HG03432 (cell line): ENCODE results near the gene SUMO1.

Experiments used
- ATAC-seq: cut with Tn5 transposase; IDR thresholded peaks from one replicate; pipeline ENCODE4 v1.9.1; 2021; ENCODE audit warnings: mild to moderate bottlenecking, moderate library complexity; ENCODE audit not compliant: unreplicated experiment

The SUMO1 gene

DNA sequence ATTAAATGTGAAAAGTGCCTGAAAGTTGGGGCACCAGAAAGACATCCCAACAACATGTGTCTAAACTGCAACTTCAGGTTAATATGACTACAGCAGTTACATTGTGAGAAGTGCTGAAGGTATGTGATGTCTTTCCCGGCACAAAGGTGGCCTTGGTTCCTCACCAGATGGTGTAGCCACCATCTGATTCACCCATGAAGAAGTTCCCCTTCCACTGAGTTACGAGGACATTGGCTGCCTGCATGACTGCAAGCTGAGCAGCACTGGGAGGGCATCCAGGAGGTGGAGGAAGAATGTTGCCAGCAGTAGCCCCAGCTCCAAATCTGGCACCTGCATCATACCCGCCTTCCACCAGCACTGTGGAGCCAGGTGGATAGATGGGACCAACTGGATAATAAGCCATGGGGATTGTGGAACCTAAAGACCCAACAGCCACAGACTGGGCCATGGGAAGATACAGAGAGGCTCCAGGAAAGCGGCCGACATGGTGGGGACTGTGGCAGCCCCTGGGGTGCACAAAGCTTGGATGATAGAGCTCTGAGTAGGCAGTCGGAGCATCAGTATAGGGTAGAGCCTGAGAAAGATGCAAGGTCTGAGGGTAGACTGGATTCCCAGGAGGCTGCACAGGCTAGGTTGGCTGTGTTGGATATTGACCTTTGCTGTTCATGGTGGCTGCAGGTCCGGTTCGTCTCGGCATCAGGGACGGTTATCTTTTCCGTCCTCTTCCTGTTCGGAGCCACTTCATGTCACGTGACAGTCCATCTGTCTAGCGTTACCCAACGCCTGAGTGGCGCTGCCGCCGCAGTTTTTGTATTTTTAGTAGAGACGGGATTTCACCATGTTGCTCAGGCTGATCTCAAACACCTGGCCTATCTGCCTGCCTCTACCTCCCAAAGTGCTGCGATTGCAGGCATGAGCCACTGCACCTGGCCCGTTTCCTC lies 36.9 kb downstream of the SUMO1 start:
- no peak for ATAC-seq

DNA sequence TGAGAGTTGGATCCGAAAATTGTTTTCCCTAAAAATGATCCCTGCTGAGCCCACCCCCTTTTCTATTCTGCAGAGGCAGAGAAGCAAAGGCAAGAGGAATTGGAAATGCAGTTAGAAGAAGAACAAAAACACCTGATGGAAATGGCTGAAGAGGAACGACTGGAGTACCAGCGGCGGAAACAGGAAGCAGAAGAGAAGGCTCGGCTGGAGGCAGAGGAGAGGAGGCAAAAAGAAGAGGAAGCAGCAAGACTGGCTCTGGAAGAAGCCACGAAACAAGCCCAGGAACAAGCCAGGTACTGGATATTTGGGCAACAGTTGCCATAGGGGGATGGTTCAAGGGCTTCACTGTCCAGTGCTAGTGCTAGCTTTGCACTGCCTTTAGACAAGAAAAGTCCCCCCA lies 41.7 kb downstream of the SUMO1 start:
- ATAC-seq, result no peak

DNA sequence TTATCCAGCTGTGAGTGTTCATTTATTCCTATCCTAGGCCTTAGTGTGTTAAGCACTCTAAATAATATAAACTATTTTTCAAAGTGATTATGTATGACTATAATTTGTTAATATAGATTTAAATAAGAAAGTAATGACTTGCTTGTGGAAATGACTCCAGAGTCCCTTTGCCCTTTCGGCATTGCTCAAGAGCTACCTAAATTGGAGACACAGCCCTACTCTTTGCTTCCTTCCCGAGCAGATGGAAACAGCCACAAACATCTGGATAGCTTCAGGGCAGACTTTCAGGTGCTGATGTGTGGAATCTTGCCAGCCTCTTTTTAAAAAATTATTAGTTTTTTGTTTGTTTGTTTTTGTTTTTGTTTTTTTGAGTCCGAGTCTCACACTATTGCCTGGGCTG lies 44.0 kb downstream of the SUMO1 start:
- ATAC-seq, result no peak

DNA sequence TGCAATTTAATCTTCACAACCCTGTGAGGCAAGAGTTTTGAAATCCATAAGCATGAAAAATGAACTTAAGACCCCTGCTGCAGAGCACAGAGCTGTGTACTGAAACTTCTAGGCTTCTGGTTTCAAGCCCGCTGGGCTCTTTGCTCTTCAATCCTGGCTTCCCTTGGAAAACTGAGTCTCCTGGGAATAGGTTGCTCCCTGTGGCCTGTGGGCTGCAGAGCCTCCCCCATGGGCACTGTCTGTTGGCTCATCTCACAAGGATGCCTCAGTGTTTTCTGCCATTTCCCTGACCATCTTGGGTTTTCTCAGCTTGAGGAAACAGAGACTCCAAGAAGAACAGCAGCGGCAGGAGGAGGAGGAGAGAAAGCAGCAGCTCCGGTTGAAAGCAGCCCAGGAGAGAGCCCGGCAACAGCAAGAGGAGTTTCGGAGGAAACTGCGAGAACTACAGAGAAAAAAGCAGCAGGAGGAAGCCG lies 44.5 kb downstream of the SUMO1 start:
- ATAC-seq, result no peak

DNA sequence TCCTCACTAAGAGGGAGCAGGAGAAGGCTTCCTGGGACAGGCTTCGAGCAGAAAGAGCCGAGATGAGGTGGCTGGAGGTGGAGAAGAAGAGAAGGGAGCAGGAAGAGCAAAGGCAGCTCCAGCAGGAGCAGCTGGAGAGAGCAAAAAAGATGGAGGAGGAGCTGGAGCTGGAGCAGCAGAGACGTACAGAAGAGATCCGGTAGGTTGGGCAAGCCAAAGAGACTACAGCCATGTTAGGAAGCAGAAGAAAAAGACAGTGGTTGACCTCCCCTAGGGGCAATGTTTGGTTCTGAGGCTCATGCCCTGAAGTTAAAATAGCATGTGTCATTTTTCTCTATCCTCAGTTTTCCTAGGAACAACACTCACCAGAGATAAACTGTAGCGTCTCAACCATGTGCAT lies 45.1 kb downstream of the SUMO1 start:
- no peak for ATAC-seq

DNA sequence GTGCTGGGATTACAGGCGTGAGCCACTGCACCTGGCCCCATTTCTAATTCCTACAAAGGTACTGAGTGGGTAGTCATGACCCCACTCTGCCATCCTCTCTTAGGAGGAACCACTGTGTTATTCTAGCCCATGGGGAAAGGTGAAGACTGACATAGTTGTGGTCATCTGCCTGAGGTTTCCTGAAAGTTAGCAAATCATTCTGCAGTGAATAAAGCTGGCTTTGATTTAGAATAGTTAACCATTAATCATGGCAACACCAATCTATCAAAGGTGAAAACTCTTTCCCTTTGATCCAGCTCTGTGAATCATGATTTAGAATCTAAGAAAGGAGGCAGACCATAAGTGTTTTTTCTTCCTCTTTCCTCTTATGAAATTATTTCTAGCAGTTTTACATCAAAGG lies 50.8 kb downstream of the SUMO1 start:
- ATAC-seq, result no peak

DNA sequence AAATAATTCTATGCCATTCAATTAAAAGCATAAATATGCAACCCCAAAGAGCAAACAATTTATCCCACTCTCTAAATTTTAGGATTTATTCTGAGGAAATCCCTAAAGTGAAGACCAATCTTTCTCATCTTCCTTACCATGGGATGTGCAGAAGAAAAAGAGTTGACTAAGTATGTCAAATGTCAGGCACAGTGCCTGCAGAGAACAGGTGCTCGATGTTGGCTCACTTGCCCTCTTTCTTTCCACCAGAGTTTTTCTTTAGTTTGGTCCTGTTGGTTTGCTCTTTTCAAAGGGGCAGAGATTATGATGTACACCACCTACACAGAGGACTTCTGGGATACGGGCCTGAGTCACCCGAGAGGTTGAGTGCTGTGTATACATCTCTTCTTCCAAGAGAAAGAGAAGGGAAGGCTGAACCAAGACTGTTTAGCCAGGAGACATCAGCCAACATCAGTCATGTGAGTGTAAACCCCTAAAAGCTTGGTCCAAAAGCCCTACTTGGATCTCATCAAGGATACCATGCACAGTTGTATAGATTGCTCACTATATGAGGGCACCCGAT lies 51.7 kb downstream of the SUMO1 start:
- no peak for ATAC-seq

DNA sequence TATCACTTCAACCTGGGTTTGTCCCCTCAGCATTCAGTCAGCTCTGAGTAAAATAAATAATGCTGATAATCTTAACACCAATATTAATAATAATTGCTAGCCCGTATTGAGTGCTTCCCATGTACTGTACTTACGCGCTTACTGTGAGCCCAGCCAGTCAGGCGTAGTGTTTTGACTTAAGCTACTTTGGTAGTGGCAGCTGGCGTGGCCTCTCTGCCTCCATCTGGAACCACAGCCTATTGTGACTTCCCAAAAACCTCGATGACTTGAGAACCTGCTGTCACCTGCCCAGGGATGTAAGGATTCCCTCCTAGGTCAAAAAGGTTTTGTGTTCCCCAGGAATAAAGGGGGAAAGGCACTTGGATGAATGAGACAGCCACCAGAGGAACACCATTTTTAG lies 53.2 kb downstream of the SUMO1 start:
- no peak for ATAC-seq

DNA sequence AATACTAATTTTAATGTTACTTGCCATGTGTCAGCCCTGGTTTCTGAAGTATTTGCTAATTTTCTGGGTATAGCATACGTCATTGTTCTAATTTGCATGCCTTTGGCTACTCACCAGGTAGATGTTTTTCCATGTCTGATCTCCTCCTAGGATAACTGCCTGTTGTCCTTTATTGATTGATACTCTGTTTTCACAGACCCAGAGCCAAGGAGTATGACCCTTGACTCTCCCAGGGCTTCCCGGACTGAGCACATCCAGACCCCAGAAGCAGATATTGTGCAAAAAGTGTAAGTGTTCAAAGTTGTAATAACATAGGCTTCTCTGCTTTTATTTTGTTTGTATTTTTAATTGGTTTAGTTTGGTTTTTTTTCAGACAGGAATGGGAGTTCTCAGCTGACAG lies 53.8 kb downstream of the SUMO1 start:
- no peak for ATAC-seq

DNA sequence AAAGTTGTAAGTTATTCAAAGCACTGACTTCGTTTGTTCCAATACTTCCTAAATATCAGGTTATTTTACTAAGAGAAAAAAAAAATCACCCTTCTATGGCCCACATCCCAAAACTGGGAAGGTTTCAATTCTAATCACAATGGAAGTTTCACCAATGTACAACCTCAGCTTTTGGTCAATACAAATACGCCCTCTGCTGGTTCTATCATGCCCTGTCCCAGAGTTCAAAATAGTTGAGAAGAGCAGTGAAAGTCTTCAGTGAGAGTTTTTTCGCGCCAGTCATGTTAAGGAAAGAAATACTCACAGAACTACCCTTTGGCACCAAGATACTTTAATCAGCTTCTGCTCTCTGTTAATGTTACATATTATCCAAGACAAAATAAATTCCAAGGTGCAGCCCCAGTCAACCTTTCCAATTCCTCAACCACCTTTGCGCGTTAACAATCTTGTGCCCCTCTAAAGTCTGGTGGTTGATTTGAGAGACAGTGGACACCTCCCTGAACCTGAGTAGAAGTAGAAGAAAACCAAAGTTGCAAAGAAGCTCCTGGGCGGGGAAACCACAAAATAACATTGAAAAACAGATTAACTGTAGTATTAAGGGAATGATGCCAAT lies 59.9 kb downstream of the SUMO1 start:
- ATAC-seq, result peak; percentile 50

DNA sequence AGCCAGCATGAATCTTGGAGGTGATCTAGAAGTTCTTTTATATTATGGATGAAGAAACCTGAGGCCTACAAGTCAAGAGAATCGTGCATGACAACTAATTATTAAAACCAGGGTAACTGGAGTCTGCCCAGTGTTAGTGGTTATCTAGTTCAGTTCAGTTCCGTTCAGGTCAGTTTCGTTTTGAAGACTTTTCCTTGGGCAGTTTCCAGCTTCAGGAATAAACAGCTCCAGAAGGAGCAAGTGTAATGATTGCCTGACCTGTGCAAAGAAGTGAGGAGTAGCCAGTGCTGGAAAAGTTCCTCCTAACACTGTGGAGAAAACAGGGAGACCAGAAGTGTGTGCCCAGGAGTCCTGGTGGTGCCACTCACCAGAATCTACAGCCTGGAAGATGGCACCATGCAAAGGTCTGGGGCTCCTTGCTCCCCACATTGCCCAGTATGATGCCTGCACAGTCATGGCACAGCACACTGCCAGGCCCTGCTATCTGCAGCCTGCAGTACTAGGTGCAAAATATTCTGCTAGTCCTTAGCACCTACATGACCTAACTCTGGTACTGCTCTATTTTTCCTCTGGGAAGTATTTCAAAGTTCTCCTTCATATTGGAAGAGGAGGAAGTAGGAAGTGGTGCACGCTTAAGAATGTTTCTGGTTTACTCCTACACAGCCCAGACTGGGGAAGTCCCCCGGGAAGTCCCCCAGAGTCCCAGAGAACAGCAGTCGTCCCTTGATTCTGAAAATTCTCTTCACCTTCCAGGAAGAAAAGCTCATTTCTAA lies 65.8 kb downstream of the SUMO1 start:
- peak; percentile 88 for ATAC-seq

DNA sequence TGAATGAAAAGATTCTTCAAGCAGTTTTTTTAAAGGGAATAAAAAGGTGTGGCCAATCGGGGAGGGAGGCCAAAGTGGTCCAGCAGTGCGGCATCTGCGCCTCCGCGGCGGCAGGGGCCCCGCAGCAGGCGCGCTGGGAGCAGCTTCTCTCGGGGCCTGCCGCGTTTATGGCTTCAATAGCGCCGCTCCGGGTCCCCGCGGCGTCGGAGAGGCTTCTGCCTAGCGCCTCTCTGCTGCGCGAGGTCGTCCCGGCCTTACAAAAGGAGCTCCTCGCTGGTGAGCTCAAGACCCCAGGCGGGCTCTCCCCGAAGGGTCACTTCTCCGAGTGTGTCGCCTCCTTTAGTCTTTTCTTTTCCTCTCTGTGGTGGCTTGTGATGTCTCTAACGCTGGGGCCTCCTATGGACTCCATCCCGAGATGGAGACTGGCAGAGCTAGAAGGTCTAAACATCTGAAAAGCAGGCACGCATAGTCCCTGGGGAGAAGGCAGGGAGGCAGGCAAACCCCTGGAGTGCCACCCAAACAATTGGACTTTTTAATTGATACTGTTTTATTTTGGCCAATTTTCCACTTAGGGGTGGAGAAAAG lies 67.1 kb downstream of the SUMO1 start:
- no peak for ATAC-seq

DNA sequence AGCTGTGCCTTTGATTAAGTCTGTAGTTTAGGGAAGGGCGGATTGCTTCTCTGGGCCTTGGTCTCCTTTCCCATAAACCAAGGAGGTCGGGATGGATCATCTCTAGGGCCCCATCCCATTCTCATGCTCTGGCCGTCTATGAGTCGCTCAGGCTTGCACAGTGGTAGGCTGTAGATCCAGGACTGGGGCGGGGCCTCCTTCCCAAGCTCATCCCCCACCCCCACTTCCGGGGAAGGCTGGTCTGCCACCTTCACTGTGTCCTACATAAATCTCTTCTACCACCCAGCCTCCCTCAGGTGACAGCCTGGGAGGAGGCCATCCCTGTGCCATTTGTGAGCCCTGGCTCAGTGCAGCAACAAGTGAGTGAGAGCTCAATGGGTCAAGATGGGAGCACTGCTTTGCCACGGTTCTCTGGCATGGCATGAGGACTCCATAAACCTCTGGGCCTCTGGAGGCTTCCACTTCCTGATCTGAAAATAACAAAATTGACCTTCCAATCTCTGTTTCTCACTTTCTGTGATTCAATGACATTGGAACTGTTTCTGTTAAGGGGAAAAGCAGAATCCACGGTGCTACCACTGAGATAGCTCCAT lies 68.5 kb downstream of the SUMO1 start:
- no peak for ATAC-seq

DNA sequence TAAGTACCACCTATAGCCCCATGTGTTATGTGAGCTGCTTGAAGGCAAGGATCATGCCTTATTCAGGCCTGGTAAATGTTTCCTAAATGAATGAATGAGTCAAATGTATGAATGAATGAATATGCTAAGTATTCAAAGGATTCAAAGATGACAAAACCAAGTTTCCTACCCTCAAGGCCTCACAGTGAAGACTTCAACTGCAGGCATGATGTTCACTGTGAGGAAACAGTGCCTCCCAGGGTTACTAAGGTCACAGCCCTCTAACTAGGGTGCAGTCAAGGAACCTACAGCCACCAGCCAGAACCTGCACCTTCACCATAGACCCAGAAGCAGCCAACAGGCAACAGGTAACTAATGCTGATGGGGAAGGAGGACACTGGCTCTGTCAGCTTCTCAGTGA lies 69.3 kb downstream of the SUMO1 start:
- ATAC-seq, result no peak

DNA sequence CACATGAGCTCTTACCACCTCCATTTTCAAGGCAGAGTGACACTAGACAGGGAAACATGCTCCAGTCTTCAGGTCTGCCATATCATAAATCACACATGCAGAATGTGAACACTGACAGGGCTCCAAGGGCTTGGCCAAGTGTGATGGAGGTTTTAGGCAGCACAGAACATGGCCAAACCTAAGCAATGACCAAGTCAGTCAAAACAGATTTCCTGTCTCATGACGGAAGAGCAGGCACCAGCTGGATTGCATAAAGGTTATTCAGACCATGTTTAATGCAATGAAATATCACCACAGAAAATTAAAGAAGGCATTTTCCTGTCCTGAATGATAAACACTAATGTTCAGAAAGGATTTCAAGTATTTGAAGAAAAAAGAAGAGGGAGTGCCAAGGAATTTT lies 72.5 kb downstream of the SUMO1 start:
- ATAC-seq, result no peak

DNA sequence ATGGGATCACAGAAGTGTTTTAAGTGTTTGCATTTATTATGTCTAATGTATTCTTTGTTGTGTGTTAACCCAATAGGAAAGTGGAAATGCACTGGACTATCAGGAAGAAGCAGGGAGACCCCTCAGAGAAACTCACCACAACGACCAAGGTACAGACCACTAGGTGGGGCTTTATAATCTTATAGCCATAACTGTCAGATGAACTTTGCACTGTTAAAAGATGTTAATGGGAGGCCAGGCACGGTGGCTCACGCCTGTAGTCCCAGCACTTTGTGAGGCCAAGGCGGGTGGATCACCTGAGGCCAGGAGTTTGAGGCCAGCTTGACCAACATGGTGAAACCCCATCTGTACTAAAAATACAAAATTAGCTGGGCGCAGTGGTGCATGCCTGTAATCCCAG lies 73.2 kb downstream of the SUMO1 start:
- ATAC-seq, result no peak

DNA sequence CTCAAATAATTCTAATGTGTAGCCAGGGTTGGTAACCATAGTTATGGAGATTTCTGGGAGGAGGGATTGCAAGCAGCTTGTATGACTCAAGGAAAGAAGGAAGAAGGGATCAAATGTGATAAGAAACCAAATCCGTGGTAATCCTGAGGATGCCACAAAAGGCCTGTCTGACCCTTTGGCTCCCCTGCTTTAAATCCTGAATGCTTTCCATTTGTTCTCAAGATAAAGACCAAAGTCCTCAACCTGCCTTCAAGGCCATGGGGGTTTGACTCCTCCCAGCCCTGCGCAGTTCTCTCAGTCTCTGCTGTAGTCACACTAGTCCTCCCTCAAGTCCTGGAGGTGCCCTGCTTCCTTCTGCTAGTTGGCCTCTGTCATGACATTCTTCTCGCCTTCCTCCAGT lies 74.0 kb downstream of the SUMO1 start:
- no peak for ATAC-seq

DNA sequence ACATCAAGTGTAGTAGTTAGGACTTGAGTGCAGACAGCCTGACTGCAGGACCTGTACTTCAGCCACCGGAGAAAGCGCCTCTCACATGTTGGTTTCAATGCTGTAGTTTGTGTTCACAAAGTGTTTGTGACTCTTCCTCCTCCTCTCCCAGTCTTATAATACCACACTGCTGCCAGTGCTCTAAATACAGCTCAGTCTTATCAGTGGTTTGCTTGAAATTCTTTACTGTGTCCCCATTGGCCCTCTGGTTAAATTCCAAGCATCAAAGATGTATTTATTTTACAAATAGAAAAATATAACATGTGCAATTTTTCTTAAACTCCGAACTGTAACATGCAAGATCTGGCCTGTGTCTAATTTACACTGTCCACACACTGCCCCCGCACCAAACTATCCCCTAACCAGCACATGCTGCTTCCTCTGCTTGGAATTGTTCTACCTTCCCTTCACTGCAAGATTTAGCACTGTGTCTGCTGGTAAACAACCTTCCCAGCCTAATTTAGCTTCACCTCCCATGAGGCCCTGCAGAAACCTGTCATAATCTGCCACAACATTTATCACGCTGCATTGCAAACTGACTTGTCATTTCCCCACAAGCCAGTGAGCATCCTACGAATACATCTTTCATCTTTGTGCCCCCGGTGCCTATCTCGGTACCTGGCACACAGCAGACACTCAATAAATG lies 77.1 kb downstream of the SUMO1 start:
- no peak for ATAC-seq

DNA sequence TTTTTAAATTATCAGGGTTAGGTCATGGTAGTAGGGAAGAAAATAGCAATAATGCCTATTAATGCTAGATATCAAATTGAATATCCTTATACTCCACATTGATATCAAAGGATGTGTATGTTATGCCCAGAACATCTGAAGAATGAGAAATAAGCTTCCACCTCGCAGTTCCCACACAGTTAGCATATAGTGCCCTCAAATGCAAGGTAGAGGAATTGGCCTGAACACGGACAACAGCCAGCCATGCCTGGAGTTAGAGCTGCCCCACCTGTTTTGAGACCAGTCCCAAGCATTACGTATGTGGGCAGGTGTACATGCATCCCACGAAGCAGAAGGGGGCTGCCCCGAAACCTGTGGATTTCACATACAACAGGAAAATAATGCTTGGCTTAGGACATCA lies 79.6 kb downstream of the SUMO1 start:
- ATAC-seq, result no peak
